ELF-1 (cell line): ENCODE results near the gene MAD1L1.
A peak's percentile ranks its signal among the peaks of the same experiment; 100 is the strongest.

Experiments used
- DNase-seq: peaks from one replicate; pipeline ENCODE4 v3.0.0-alpha.2; 2016; ENCODE audit warnings: low read depth, low spot score

Gene MAD1L1

GRCh38 chr7:2118630-2119190 lies 114.0 kb downstream of the MAD1L1 start:
- DNase-seq, result no peak

GRCh38 chr7:2118056-2118455 lies 114.7 kb downstream of the MAD1L1 start:
- DNase-seq, result no peak

- no peak for DNase-seq
Observed at GRCh38 chr7:2117646-2118045, 115.1 kb downstream of the MAD1L1 start.

GRCh38 chr7:2116989-2117591 lies 115.7 kb downstream of the MAD1L1 start:
- no peak for DNase-seq

GRCh38 chr7:2116448-2116810 lies 116.3 kb downstream of the MAD1L1 start:
- DNase-seq, result no peak

- no peak for DNase-seq
Observed at GRCh38 chr7:2115760-2116447, 116.8 kb downstream of the MAD1L1 start.

GRCh38 chr7:2114926-2115759 lies 117.6 kb downstream of the MAD1L1 start:
- no peak for DNase-seq

- DNase-seq, result no peak
Observed at GRCh38 chr7:2114052-2114451, 118.7 kb downstream of the MAD1L1 start.

GRCh38 chr7:2112261-2113198 lies 120.2 kb downstream of the MAD1L1 start:
- DNase-seq, result no peak

- DNase-seq, result no peak
Observed at GRCh38 chr7:2111568-2111967, 121.2 kb downstream of the MAD1L1 start.

GRCh38 chr7:2110610-2111396 lies 121.9 kb downstream of the MAD1L1 start:
- no peak for DNase-seq

GRCh38 chr7:2109936-2110609 lies 122.7 kb downstream of the MAD1L1 start:
- peak; percentile 57 for DNase-seq

GRCh38 chr7:2109251-2109872 lies 123.4 kb downstream of the MAD1L1 start:
- peak; percentile 53 for DNase-seq

GRCh38 chr7:2108501-2109250 lies 124.1 kb downstream of the MAD1L1 start:
- DNase-seq, result no peak

GRCh38 chr7:2108071-2108455 lies 124.7 kb downstream of the MAD1L1 start:
- no peak for DNase-seq

GRCh38 chr7:2107386-2108070 lies 125.2 kb downstream of the MAD1L1 start:
- DNase-seq, result no peak

- DNase-seq, result peak; percentile 74
Observed at GRCh38 chr7:2106924-2107323, 125.8 kb downstream of the MAD1L1 start.

- no peak for DNase-seq
Observed at GRCh38 chr7:2106440-2106839, 126.3 kb downstream of the MAD1L1 start.
